Thoracic aorta (tissue), 2 donors: ENCODE measurements around the gene KCNA3. TPM values are rescaled to one million over a fixed set of nuclear protein-coding genes. Genes with fewer than 3 reads are reported as not detected.

Experiments
- total RNA-seq, 2 donors: library from RNA; depleted of rRNA; stranded (reverse); fragments of >200 nt; gene quantifications; one replicate each; pipeline versions ENCODE4 v1.1.0 to v1.2.3, GENCODE V29; 2016

KCNA3 gene
- total RNA-seq, 2 donors from 2014 or later = 1.8 to 3.9 TPM

Other genes with a start within 250 kb of the KCNA3 start
- under 1 TPM; 0.27 to 0.63 TPM for gene PROK1, start 223.8 kb downstream of the KCNA3 start, total RNA-seq
- not detected for gene KCNA10, start 155.8 kb downstream of the KCNA3 start, total RNA-seq
- gene KCNA2, start 68.6 kb downstream of the KCNA3 start, total RNA-seq = 1 to 10 TPM; 2.0 to 3.1 TPM
- gene CD53, start 198.2 kb upstream of the KCNA3 start, total RNA-seq = 10 to 100 TPM; 55.6 to 60.9 TPM